Endothelial cell of umbilical vein (primary cell): Measurements from ENCODE around the gene SORT1.

Experiments
- CTCF ChIP-seq, 2 donors: IDR thresholded peaks; 1 replicate in 1 of 2; 2 replicates in 1 of 2; pipeline ENCODE4 v1.5.1; 2011; ENCODE audit warnings: low read length in 2 of 2, mild to moderate bottlenecking in 2 of 2, moderate library complexity in 2 of 2, control low read depth in 1 of 2, inconsistent platforms in 1 of 2, low read depth in 1 of 2; ENCODE audit not compliant: insufficient read depth in 1 of 2; ENCODE audit errors: extremely low read depth in 1 of 2
- EZH2 ChIP-seq: IDR thresholded peaks from 2 replicates; pipeline ENCODE4 v1.6.1; 2012; ENCODE audit warnings: borderline replicate concordance, low read depth, mild to moderate bottlenecking, moderate library complexity, low read length, inconsistent platforms; ENCODE audit not compliant: severe bottlenecking
- FOS ChIP-seq: IDR thresholded peaks from 2 replicates; pipeline ENCODE4 v1.6.1; 2011; ENCODE audit warnings: mild to moderate bottlenecking, low read length, moderate library complexity, borderline replicate concordance; ENCODE audit not compliant: insufficient read depth
- GATA2 ChIP-seq: IDR thresholded peaks from 2 replicates; pipeline ENCODE4 v1.7.0; 2011; ENCODE audit warnings: low read depth, mild to moderate bottlenecking, moderate library complexity, mixed read lengths, low read length; ENCODE audit not compliant: insufficient read length, insufficient read depth
- MAX ChIP-seq: IDR thresholded peaks from 2 replicates; pipeline ENCODE4 v1.6.1; 2011; ENCODE audit not compliant: insufficient read depth, insufficient read length
- POLR2A ChIP-seq: IDR thresholded peaks from 2 replicates; pipeline ENCODE4 v1.6.1; 2012; ENCODE audit warnings: low read depth, mild to moderate bottlenecking, control low read depth, low read length
- POLR2AphosphoS5 ChIP-seq: IDR thresholded peaks from 2 replicates; pipeline ENCODE4 v1.6.1; 2012; ENCODE audit warnings: low read depth, mild to moderate bottlenecking, control low read depth, low read length, moderate library complexity; ENCODE audit not compliant: insufficient read depth

- TF ChIP-seq CTCF (IDR thresholded peaks at IDR 0.05; ENCODE audit: extremely low read depth in 1 of 2, insufficient read depth in 1 of 2, low read depth in 1 of 2, low read length in 2 of 2), result no peak
- TF ChIP-seq POLR2AphosphoS5, result no peak
- no peak for TF ChIP-seq POLR2A
- TF ChIP-seq MAX, result no peak
- TF ChIP-seq GATA2, result no peak
- TF ChIP-seq EZH2, result no peak
- TF ChIP-seq FOS, result no peak
Measured at GRCh38 chr1:109261006-109261405, 136.7 kb downstream of the SORT1 start.
